GM10847 (cell line): Measurements from ENCODE around the gene MECP2.

Source experiments
- POLR2A ChIP-seq: IDR thresholded peaks from 2 replicates; pipeline ENCODE4 v1.6.1; 2011; ENCODE audit not compliant: insufficient read length; ENCODE audit errors: extremely low read depth

MECP2 gene

GRCh38 chrX:154058214-154058997, 39.1 kb downstream of the MECP2 start:
- no peak for TF ChIP-seq POLR2A

DNA sequence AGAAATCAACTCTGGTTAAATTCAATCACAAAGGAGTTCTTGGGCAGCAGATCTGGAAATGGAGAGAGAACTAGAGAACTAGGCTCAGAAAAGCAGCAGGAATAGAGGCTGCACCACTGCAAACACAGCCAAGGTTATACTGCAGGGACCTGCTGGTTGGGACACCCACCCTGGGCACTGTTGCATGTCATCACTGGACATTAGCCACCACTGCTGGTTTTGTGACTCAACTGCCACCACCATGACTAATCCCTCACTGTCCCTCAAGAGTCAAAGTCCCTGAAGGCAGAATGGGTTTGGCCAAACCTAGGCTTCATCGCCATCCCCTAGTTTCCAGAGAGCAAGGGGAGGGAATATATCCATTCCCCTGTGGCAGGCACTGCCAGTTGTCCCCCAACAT, 39.7 kb downstream of the MECP2 start:
- no peak for TF ChIP-seq POLR2A

- TF ChIP-seq POLR2A = no peak
These were observed 40.7 kb downstream of the MECP2 start for GRCh38 chrX:154056770-154057241.

DNA sequence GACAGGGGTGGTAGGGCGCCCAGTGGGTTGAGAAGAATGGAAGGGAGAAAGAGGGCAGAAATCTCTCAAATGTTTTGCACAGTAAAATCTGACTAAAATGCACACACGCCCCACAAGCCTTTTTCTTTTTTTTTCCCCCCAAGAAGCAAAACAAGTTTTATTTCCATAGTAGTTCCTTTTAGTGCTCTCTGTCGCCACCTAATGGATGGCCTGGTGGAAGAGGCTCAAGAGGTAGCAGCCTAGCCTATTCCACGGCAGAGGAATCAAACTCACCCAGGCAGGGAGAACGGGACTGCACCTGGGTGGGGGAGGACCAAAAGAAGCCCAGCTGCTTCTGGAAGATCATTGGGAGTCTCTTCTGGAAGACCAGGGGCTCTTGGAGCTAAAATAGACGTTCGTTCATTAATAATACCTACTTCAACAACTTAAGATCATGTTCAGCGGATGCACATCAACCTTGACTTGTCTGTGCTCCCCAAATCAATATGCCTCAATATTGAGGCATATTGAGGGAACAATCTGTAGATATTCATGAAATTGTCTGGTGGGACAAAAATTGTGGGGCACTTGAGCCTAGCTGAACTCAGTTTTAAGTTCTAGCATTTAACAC, 46.2 kb downstream of the MECP2 start:
- no peak for TF ChIP-seq POLR2A

GRCh38 chrX:154050113-154050495, 47.4 kb downstream of the MECP2 start:
- no peak for TF ChIP-seq POLR2A

DNA sequence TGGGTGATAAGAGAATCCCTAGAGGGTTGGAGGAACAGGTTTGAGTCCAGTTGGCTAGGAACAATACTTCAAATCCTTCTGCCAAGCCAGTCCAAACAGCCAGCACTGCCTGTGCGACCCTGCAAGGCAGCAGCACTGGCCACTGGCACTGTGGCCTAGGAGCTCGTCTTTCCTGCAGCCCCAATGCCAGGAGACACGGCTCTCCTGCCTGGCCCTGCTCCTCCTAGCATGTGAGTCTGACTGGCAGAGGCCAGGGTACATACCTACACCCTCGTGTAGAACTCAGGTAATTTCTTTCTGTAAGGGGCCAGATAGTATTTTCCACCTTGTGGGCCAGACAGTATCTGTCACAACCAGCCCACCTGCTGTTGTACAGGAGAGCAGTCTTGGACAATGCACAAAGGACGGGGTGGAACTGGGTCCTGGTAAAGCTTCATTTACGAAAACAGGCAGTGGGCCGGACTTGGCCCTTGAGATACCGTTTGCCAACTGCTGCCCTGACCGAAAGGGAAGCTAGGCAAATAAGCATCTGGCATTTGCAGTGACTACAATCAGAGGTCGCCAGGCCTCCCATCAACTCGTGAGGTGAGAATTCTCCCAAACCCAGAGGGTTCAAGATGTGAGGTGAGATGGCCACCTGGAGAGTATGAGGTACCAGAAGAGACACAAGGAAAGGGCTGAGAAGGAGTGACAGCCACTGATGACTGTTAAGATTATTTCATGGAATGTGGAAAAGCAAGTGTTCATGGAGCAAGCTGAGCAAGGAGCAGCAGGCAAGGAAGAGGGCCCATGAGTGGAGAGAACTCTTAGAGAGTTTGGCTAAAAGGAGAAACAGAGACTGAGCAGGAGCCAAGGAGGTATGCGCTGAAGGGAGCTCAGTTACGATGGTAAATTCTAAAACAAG, 48.1 kb downstream of the MECP2 start:
- TF ChIP-seq POLR2A = no peak

DNA sequence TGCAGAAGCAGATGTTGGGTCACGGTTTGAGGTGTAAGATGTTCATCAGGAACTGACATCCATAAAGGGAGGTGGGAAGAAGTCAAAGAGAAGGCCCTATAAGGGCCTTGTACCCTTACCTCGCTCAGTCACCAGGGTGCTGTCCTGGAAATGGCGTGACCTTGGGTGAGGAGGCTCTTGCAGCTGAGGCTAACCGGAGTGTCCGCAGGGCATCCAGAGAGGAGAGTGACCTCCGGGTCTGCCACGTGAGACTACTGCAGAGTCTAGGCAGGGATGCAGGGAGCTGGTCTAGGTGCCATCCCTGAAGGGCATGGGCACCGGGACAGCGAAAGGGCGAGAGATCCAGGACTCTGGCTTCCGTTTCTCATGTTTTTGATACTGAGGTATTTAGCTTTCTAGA, 49.1 kb downstream of the MECP2 start:
- TF ChIP-seq POLR2A = no peak

DNA sequence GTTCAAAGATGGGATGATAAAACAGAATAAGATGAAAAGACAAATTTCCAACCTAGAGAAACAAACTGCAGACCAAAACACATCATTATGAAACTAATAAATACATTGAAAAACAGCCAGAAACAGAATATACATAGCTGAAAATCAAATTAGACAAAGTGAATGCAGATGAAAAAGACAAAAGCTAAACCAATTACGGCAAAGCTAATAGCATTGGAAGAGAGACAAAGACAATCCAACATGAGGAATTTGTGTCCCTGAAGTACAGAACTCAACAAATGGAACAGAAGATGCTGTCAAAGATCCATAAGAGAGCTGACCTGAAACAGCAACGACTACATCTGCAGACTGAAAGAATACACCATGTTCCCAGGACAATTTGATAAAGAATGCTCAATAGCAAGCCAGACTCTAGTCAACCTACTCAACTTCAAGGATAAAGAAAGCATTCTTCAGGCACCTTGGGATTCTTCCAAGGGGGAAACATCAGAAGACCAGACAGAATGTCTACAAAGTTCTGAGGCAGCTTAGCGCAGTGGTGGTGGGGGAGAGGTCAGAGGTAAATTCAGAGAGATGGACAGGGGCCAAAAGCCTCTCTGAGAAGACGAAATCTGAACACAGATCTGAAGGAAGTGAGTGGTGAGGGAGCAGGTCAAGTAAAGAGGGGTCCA, 50.4 kb downstream of the MECP2 start:
- TF ChIP-seq POLR2A = no peak

DNA sequence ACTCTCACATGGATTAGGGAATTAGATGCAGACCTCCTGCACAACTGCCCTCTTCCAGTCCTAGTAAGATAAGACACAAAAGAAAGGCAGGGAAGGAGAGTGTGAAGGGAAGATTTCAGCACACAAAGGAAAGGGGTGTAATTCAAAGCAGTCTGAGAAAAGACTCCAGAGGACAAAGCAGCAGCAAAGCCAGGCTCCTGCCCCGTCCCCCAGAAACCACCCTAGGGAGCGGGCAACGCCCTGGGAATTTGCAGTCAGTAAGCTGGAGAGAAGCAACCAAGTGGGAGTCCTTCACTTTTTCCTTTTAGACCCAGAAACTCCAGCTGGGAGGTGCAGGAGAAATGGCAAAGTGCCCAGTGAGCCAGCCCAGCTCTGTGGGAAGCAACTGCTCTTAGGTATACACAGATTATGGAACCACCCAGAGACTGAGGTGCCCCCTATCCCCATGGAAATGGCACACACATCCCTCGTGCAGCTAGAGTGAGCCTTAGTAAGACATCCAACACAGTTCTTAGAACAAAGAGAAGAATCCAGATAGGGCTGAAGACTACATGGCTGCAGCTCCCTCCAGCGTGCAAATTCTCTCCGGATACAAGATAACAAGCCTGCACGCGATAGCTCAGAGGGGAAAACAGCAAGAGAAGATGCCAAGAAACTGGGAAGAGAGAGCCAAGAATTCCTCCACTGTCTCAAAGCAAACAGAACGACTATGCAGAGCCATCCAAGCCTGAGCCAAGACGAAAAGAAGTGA, 51.3 kb downstream of the MECP2 start:
- no peak for TF ChIP-seq POLR2A

DNA sequence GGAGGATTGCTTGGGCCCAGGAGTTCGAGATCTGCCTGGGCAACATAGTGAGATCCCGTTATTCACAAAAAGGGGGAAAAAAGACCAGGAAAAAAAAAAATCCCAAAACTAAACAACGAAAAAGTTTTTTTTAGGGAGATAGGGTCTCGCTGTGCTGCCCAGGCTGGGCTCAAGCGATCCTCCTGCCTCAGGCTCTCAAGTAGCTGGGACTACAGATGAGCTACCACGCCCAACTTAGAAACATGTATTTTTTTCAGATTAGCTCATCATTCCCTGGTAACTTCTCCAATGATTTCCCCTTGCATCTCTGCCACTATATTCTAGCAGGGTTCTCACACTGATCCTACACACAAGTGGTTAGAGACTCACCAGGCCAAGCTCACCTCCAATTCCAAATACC, 53.4 kb downstream of the MECP2 start:
- no peak for TF ChIP-seq POLR2A

GRCh38 chrX:154043003-154043763, 54.3 kb downstream of the MECP2 start:
- no peak for TF ChIP-seq POLR2A

- no peak for TF ChIP-seq POLR2A
These were observed 56.7 kb downstream of the MECP2 start for GRCh38 chrX:154040863-154041262.

GRCh38 chrX:154040307-154040756, 57.2 kb downstream of the MECP2 start:
- no peak for TF ChIP-seq POLR2A

DNA sequence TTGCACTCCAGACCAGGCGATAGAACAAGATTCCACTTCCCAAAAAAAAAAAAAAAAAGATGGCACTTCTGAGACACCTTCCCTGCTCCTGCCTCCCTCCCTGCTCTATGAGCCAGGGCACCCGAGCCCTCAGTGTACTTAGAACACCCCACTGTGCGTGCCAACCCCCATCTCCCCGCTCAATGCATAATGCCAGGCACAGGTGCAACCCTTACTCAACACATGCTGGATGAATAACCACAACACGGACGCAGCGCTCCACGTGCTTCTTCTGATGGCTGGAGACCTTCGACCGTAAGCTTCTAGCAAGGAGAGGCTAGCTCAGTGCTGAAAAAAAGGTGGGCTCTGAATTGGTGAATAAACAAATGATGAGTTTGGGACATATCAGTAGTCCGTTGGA, 57.9 kb downstream of the MECP2 start:
- no peak for TF ChIP-seq POLR2A
